Activated CD8-positive, alpha-beta T cell treated with anti-CD3 and anti-CD28 coated beads for 36 hours (primary cell): ENCODE measurements around the gene CCDC12. TPM values are rescaled to one million over a fixed set of nuclear protein-coding genes. Genes with fewer than 3 reads are reported as not detected.

Source experiments
- ATAC-seq: fragments of 200-7000 bp; cut with Tn5 transposase; one replicate; pipeline ENCODE4 v1.10.0; 2021; ENCODE audit warnings: mild to moderate bottlenecking, moderate library complexity
- CTCF ChIA-PET: fragments of 350-600 bp; sonication (Branson Sonifier 250); formaldehyde crosslinking; loops from one replicate; lab custom pipeline; 2021; ENCODE audit warnings: antibody characterized with exemption; lab: Charles Lee
- POLR2A ChIA-PET: fragments of 350-600 bp; sonication (Branson Sonifier 250); formaldehyde crosslinking; loops from one replicate; lab custom pipeline; 2021; ENCODE audit warnings: antibody characterized with exemption; lab: Charles Lee
- DNase-seq: peaks from one replicate; pipeline ENCODE4 v3.0.0-alpha.2; 2020
- H3K27ac Mint-ChIP-seq: one replicate; pipeline ENCODE4 v1.8.0; 2021; ENCODE audit warnings: mild to moderate bottlenecking, mixed read lengths
- H3K27me3 Mint-ChIP-seq: one replicate; pipeline ENCODE4 v1.8.0; 2021; ENCODE audit warnings: mixed read lengths
- H3K36me3 Mint-ChIP-seq: one replicate; pipeline ENCODE4 v1.8.0; 2021; ENCODE audit warnings: low read depth, mixed read lengths
- H3K4me1 Mint-ChIP-seq: one replicate; pipeline ENCODE4 v1.8.0; 2021; ENCODE audit warnings: low read depth, mixed read lengths
- H3K4me3 Mint-ChIP-seq: one replicate; pipeline ENCODE4 v1.8.0; 2021; ENCODE audit warnings: mild to moderate bottlenecking, moderate library complexity, mixed read lengths
- H3K9me3 Mint-ChIP-seq: one replicate; pipeline ENCODE4 v1.8.0; 2021; ENCODE audit warnings: mixed read lengths
- CTCF ChIP-seq: fragments of 200-600 bp; IDR thresholded peaks from one replicate; pipeline ENCODE4 v1.8.0; 2022; ENCODE audit warnings: antibody characterized with exemption, mild to moderate bottlenecking
- intact Hi-C: fragments of 100-400 bp; cut with micrococcal nuclease; formaldehyde crosslinking; loops from one replicate; pipeline ENCODE4 v1.10.0; 2022
- total RNA-seq, 2 experiments: library from RNA; stranded (reverse); gene quantifications; one replicate each; pipeline ENCODE4 v1.2.3, GENCODE V29; 2021

Gene CCDC12
- total RNA-seq, 2 experiments from 2014 or later: 51.2 to 51.6 TPM

- H3K27ac Mint-ChIP-seq: no peak overlapping the region
- intact Hi-C loops: loop anchor here (5.0 kb wide), 1 partner anchor 73 kb away; no protein-coding TSS in a partner anchor
These were observed 18.5 kb upstream of the CCDC12 start for GRCh38 chr3:46994801-46995731.

GRCh38 chr3:46993986-46994385 lies 17.4 kb upstream of the CCDC12 start:
- ChIA-PET CTCF (interaction anchor here (0.8 kb wide), 1 partner anchor 14 kb away, joined by 3 read pairs; the partner anchor contains the start of gene NBEAL2), POLR2A (interaction anchor here (1.5 to 4.6 kb wide), 3 partner anchors 9 to 15 kb away, joined by 4 to 20 read pairs (median 6); no protein-coding TSS in a partner anchor)
- no peaks in the 10 kb centered on the region for H3K9me3 Mint-ChIP-seq
- peaks cover 18% of the 10 kb centered on the region for H3K36me3 Mint-ChIP-seq
- no peak overlapping the region for H3K27ac Mint-ChIP-seq
- intact Hi-C loops: no loop called here
- DNase-seq (no peak), ATAC-seq (no peak)
- H3K4me3 Mint-ChIP-seq: no peak overlapping the region
- TF ChIP-seq CTCF: no peak
- peaks cover 28% of the 10 kb centered on the region for H3K4me1 Mint-ChIP-seq
- no peaks in the 10 kb centered on the region for H3K27me3 Mint-ChIP-seq

More at GRCh38 chr3:46994801-46995731, 18.5 kb upstream of the CCDC12 start:
- POLR2A ChIA-PET: interaction anchor here (1.5 to 4.6 kb wide), 2 partner anchors 11 to 14 kb away, joined by 4 to 20 read pairs; no protein-coding TSS in a partner anchor
- H3K36me3 Mint-ChIP-seq: peaks cover 11% of the 10 kb centered on the region
- no peak for ATAC-seq
- TF ChIP-seq CTCF: no peak
- DNase-seq: no peak
- CTCF ChIA-PET: no interaction called here
- peaks cover 20% of the 10 kb centered on the region for H3K4me1 Mint-ChIP-seq
- H3K4me3 Mint-ChIP-seq: no peak overlapping the region
- H3K27me3 Mint-ChIP-seq: no peaks in the 10 kb centered on the region
- H3K9me3 Mint-ChIP-seq: no peaks in the 10 kb centered on the region

GRCh38 chr3:46993292-46993691 lies 16.7 kb upstream of the CCDC12 start:
- TF ChIP-seq CTCF: no peak
- Mint-ChIP-seq H3K27ac (no peak overlapping the region), H3K36me3 (peaks cover 17% of the 10 kb centered on the region)

GRCh38 chr3:46992231-46992630 lies 15.7 kb upstream of the CCDC12 start:
- Mint-ChIP-seq H3K27me3 (no peaks in the 10 kb centered on the region), H3K4me1 (peaks cover 34% of the 10 kb centered on the region), H3K9me3 (no peaks in the 10 kb centered on the region), H3K27ac (no peak overlapping the region), H3K4me3 (no peak overlapping the region), H3K36me3 (peaks cover 14% of the 10 kb centered on the region)
- TF ChIP-seq CTCF: no peak
- ATAC-seq (no peak), DNase-seq (no peak)
- intact Hi-C loops: no loop called here
- ChIA-PET POLR2A (interaction anchor here (4.6 kb wide), 1 partner anchor 14 kb away, joined by 20 read pairs; no protein-coding TSS in a partner anchor), CTCF (interaction anchor here (1.5 kb wide), 1 partner anchor 69 kb away, joined by 3 read pairs; no protein-coding TSS in a partner anchor)

More at GRCh38 chr3:46993292-46993691, 16.7 kb upstream of the CCDC12 start:
- DNase-seq: no peak
- H3K4me3 Mint-ChIP-seq: no peak overlapping the region
- intact Hi-C loops: no loop called here
- POLR2A ChIA-PET: interaction anchor here (1.5 to 4.6 kb wide), 3 partner anchors 8 to 16 kb away, joined by 4 to 20 read pairs (median 6); no protein-coding TSS in a partner anchor
- H3K27me3 Mint-ChIP-seq: no peaks in the 10 kb centered on the region
- CTCF ChIA-PET: interaction anchor here (0.8 kb wide), 1 partner anchor 13 kb away, joined by 3 read pairs; the partner anchor contains the start of gene NBEAL2
- H3K9me3 Mint-ChIP-seq: no peaks in the 10 kb centered on the region
- ATAC-seq: no peak
- H3K4me1 Mint-ChIP-seq: peaks cover 33% of the 10 kb centered on the region
